ENCODE data around the gene DDAH1. TPM values are rescaled to one million over a fixed set of nuclear protein-coding genes. Genes with fewer than 3 reads are reported as not detected.

The DDAH1 gene
- total and polyA plus RNA-seq, 4 donors = 13.6 to 57.2 (median 38.7) TPM

DNA sequence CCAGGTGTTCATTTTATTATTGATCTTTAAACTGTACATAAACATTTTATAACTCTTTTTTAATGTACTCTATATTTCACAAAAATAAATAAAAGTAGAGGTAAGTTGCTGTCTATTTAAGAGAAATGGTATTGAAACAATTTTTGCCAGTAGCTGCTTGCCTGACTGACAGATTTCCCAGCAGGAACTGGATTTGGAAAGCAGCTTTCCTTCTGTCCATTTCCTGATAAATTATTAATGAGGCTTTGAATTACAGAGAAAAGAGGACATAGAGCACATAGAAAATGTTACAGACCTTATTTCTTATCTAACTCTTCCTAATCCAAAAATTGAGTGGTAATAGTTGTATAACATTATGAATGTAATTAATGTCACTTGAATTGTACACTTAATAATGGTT is 108.8 kb downstream of the DDAH1 start:
- Histone ChIP-seq H3K27me3 (ENCODE audit: control insufficient read depth in 3 of 3, insufficient read depth in 3 of 3, low read length in 2 of 3) (no peaks in the 10 kb centered on the region), H3K4me3 (no peak overlapping the region), H3K27ac (ENCODE audit: low read depth in 1 of 2, low read length in 1 of 2) (no peak overlapping the region), H3K4me1 (ENCODE audit: control insufficient read depth in 5 of 5, insufficient read depth in 5 of 5, low read length in 5 of 5) (peaks cover 0 to 14% (median 6%) of the 10 kb centered on the region in 5 donors), H3K36me3 (ENCODE audit: control insufficient read depth in 4 of 4, insufficient read depth in 4 of 4, low read length in 4 of 4) (no peaks in the 10 kb centered on the region), H3K9ac (ENCODE audit: insufficient read depth in 1 of 2, low read length in 2 of 2) (no peak overlapping the region), H3K9me3 (ENCODE audit: control insufficient read depth in 4 of 4, insufficient read depth in 3 of 4, low read length in 3 of 4) (no peaks in the 10 kb centered on the region)
- TF ChIP-seq, protein P1, sequence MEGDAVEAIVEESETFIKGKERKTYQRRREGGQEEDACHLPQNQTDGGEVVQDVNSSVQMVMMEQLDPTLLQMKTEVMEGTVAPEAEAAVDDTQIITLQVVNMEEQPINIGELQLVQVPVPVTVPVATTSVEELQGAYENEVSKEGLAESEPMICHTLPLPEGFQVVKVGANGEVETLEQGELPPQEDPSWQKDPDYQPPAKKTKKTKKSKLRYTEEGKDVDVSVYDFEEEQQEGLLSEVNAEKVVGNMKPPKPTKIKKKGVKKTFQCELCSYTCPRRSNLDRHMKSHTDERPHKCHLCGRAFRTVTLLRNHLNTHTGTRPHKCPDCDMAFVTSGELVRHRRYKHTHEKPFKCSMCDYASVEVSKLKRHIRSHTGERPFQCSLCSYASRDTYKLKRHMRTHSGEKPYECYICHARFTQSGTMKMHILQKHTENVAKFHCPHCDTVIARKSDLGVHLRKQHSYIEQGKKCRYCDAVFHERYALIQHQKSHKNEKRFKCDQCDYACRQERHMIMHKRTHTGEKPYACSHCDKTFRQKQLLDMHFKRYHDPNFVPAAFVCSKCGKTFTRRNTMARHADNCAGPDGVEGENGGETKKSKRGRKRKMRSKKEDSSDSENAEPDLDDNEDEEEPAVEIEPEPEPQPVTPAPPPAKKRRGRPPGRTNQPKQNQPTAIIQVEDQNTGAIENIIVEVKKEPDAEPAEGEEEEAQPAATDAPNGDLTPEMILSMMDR (IDR thresholded peaks at IDR 0.05; ENCODE audit: control extremely low read depth, extremely low read depth) = no peak
- ATAC-seq (ENCODE audit: insufficient read depth, low FRiP score) = no peak
- no peak for DNase-seq

DNA sequence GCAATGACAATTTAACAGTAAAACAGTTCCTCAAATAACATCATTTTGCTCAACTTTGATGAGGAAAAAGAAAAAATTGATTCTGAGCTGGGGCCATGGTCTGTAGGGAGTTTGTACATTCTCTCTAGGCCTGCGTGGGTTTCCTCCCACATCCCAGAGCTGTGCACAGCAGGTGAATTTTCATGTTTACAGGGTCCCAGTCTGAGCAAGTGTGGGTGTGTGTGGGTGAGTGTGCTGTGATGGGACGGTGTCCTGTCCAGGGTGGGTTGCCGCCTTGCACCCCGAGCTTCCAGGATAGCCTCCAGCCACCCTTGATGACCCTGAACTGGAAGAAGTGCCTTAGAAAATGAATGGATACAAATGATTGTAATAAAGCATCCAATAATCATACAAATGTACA is 112.9 kb downstream of the DDAH1 start:
- no peaks in the 10 kb centered on the region for H3K9me3 ChIP-seq (ENCODE audit: control insufficient read depth in 4 of 4, insufficient read depth in 3 of 4, low read length in 3 of 4)
- H3K36me3 ChIP-seq (ENCODE audit: control insufficient read depth in 4 of 4, insufficient read depth in 4 of 4, low read length in 4 of 4) = peaks cover 0 to 8% (median 2%) of the 10 kb centered on the region in 4 donors
- peaks cover 0 to 5% (median 0%) of the 10 kb centered on the region in 5 donors for H3K4me1 ChIP-seq (ENCODE audit: control insufficient read depth in 5 of 5, insufficient read depth in 5 of 5, low read length in 5 of 5)
- no peak overlapping the region for H3K27ac ChIP-seq (ENCODE audit: low read depth in 1 of 2, low read length in 1 of 2)
- 95 to 99% methylated on average over 4 of the region's 4 CpGs for WGBS, 2 donors
- H3K27me3 ChIP-seq (ENCODE audit: control insufficient read depth in 3 of 3, insufficient read depth in 3 of 3, low read length in 2 of 3) = no peaks in the 10 kb centered on the region
- DNase-seq = no peak
- H3K4me3 ChIP-seq = no peak overlapping the region
- no peak for ATAC-seq (ENCODE audit: insufficient read depth, low FRiP score)
- H3K9ac ChIP-seq (ENCODE audit: insufficient read depth in 1 of 2, low read length in 2 of 2) = no peak overlapping the region
- TF ChIP-seq, protein P1 (IDR thresholded peaks at IDR 0.05; ENCODE audit: control extremely low read depth, extremely low read depth) = no peak

DNA sequence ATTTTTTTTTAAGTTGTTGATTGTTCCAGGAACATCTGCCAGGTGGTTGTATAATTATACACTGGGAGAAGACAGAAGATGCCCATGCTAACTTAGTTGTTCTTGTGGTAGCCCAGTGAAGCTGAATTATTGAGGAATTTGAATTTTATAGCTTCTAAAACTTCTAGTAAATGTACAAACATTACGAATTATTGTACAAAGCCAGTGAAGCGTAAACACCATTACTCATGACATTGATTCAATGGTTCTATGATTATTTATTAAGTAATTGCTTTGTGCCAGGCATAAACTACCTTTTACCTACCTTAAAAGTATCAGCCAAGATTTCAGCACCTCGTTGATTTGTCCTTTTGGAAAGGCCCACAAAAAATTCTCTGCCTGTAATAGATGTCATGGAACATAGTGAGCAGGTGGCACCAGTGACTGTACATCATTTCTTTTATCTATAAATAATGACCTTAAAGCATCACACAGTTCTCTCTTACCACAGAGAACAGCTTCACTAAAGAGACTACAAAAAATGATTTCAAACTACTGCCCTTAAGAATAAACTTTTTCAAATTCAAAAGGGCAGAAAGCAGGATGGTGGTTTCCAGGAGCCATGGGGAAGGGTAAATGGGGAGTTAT is 113.6 kb downstream of the DDAH1 start:
- no peaks in the 10 kb centered on the region for H3K9me3 ChIP-seq (ENCODE audit: control insufficient read depth in 4 of 4, insufficient read depth in 3 of 4, low read length in 3 of 4)
- no peaks in the 10 kb centered on the region for H3K27me3 ChIP-seq (ENCODE audit: control insufficient read depth in 3 of 3, insufficient read depth in 3 of 3, low read length in 2 of 3)
- H3K9ac ChIP-seq (ENCODE audit: insufficient read depth in 1 of 2, low read length in 2 of 2) = no peak overlapping the region
- peaks cover 0 to 5% (median 0%) of the 10 kb centered on the region in 5 donors for H3K4me1 ChIP-seq (ENCODE audit: control insufficient read depth in 5 of 5, insufficient read depth in 5 of 5, low read length in 5 of 5)
- 84 to 87% methylated on average over 3 of the region's 3 CpGs for WGBS, 2 donors
- DNase-seq (no peak), ATAC-seq (ENCODE audit: insufficient read depth, low FRiP score) (no peak)
- H3K36me3 ChIP-seq (ENCODE audit: control insufficient read depth in 4 of 4, insufficient read depth in 4 of 4, low read length in 4 of 4) = peaks cover 0 to 8% (median 2%) of the 10 kb centered on the region in 4 donors
- H3K27ac ChIP-seq (ENCODE audit: low read depth in 1 of 2, low read length in 1 of 2) = no peak overlapping the region
- H3K4me3 ChIP-seq = no peak overlapping the region
- TF ChIP-seq, protein P1 (IDR thresholded peaks at IDR 0.05; ENCODE audit: control extremely low read depth, extremely low read depth) = no peak

DNA sequence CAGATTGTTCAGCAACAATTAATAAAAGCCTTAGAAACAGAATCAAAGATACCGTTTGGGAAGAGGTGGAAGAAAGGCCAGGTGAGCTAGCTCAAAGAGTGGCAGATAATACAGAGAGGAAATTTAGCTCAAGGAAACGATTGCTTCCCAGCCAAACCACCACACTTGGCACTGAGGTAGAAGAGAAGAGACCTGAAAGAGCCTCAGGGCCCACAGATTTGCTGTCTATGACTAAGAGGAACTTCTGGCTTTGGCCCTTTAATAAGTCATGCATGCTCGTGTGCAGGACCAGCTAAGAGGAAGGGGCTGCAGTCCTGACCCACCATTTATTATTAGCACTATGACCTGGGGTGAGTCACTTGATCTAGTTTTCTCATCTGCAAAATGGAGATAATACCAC is 115.7 kb downstream of the DDAH1 start:
- H3K4me3 ChIP-seq = no peak overlapping the region
- DNase-seq (no peak), ATAC-seq (ENCODE audit: insufficient read depth, low FRiP score) (no peak)
- peaks cover 0 to 5% (median 0%) of the 10 kb centered on the region in 5 donors for H3K4me1 ChIP-seq (ENCODE audit: control insufficient read depth in 5 of 5, insufficient read depth in 5 of 5, low read length in 5 of 5)
- TF ChIP-seq, protein P1 (IDR thresholded peaks at IDR 0.05; ENCODE audit: control extremely low read depth, extremely low read depth) = no peak
- H3K27ac ChIP-seq (ENCODE audit: low read depth in 1 of 2, low read length in 1 of 2) = no peak overlapping the region
- no peaks in the 10 kb centered on the region for H3K27me3 ChIP-seq (ENCODE audit: control insufficient read depth in 3 of 3, insufficient read depth in 3 of 3, low read length in 2 of 3)
- WGBS, 2 donors = 87 to 91% methylated on average over 3 of the region's 3 CpGs
- peaks cover 0 to 8% (median 2%) of the 10 kb centered on the region in 4 donors for H3K36me3 ChIP-seq (ENCODE audit: control insufficient read depth in 4 of 4, insufficient read depth in 4 of 4, low read length in 4 of 4)
- no peaks in the 10 kb centered on the region for H3K9me3 ChIP-seq (ENCODE audit: control insufficient read depth in 4 of 4, insufficient read depth in 3 of 4, low read length in 3 of 4)
- no peak overlapping the region for H3K9ac ChIP-seq (ENCODE audit: insufficient read depth in 1 of 2, low read length in 2 of 2)
